HG02885 (cell line): ENCODE data around the gene FGR.

ENCODE experiments used
- ATAC-seq: cut with Tn5 transposase; IDR thresholded peaks from one replicate; pipeline ENCODE4 v1.9.1; 2021; ENCODE audit warnings: mild to moderate bottlenecking; ENCODE audit not compliant: unreplicated experiment, poor library complexity

Gene FGR

GRCh38 chr1:27592931-27593677 is 41.9 kb downstream of the FGR start:
- ATAC-seq: no peak

- ATAC-seq: no peak
Measured at GRCh38 chr1:27592232-27592930, 42.6 kb downstream of the FGR start.

- no peak for ATAC-seq
Measured at GRCh38 chr1:27591622-27592021, 43.4 kb downstream of the FGR start.

DNA sequence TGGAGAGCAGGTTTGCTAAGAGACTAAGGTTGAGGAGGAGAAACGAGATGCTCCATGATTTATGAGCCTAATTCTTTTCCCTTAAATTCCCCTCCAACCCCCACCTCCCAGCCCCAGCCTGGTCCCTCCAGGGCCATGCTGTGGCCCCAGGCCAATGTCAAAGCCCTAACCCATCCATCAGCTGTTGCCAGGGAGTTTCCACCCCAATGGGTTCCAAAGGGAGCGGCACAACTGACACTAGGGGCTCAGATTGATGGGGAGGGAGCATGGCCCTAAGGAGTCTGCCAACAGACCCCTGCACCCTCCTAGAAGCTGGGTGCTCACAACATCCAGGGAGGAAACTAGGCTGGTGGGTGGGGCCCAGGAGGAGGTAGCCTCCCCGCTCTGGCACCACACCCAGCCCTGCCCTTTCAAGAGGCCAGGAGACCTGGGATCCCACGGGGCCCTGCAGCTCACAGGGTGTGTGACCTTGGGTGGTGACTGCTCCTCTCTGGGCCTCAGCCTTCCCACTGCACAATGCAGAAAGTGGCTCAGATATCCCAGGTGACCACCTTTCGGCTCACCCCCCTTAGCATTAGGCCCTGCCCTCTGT is 44.0 kb downstream of the FGR start:
- ATAC-seq: no peak

- ATAC-seq: no peak
Measured at GRCh38 chr1:27589841-27590426, 45.1 kb downstream of the FGR start.

- no peak for ATAC-seq
Measured at GRCh38 chr1:27589441-27589840, 45.5 kb downstream of the FGR start.

- no peak for ATAC-seq
Measured at GRCh38 chr1:27588256-27589232, 46.4 kb downstream of the FGR start.

DNA sequence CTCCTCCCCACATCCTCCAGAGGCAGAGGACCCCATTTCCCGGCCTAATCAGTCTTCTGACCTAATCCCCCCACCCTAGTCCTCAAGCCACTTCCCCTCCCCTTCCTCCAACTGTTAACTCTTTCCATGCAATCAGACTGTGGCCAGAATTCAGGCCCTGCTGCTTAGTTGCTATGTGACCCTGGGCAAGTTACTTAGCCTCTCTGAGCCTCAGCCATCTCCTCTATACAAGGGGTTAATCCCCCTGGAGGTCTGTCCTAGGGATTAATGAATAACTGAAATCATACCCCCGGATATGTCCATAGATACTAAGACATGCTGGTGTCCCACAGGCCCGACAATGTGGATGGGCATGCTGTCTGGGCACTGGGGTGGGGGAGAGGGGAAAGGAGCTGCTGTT is 49.3 kb downstream of the FGR start:
- no peak for ATAC-seq

- ATAC-seq: no peak
Measured at GRCh38 chr1:27584453-27584852, 50.5 kb downstream of the FGR start.

DNA sequence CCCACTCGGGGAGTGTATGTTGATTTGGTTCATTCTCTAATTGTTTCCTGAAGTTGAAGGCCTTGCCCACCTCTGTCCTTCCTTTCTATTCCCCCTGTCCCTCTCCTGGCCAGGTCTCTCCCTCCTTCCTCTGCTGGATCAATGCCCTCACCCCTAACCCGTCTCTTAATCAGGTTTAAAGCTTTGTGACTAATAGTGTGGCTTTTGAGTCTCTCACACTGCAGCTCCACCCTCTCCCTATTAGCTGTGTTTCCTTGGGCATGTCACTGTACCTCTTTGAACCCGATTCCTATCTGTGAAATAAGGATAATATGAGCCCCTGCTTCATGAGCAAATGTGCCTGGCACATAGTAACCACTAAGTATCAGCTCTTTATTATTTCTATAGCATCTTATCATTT is 51.5 kb downstream of the FGR start:
- ATAC-seq: no peak

DNA sequence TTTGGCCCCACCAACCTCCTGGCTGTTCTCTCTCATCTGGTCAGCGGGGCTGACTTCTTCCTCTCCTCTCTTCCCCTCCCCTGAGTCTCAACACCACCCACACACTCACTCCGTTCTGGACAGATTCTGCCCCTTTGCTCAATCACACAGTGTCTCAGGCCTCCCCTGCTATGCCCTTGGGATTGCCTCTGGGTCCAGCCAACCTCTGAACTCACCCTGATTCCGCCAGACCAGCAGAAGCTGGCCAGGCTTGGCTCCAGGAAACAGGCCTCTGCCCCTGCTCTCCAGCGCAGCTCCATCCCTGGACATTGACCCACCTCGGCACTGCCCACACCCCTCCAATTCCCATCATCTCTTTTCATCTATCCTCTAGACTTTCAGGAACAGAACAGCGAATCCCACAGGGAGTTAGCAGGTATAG is 53.2 kb downstream of the FGR start:
- no peak for ATAC-seq

GRCh38 chr1:27577504-27578188 is 57.3 kb downstream of the FGR start:
- ATAC-seq: no peak

DNA sequence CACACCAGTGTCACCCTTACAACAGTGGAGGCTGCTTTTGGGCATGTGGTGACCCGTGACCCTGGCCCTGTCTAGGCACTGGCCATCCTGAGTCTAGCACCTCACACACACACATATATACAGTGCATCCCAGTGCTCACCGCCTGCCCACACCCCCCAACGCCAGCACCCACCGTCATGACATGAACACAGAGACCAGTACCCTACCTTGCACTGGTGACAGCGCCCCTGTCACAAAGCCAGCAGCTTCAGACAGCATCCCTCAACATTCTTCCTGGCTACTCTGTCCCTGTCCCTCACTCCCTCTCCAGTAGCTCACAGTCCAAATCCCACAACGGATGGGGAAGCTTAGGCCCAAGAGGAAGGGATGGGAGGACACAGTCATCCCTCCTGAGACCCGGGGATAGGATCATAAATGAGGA is 58.2 kb downstream of the FGR start:
- no peak for ATAC-seq

DNA sequence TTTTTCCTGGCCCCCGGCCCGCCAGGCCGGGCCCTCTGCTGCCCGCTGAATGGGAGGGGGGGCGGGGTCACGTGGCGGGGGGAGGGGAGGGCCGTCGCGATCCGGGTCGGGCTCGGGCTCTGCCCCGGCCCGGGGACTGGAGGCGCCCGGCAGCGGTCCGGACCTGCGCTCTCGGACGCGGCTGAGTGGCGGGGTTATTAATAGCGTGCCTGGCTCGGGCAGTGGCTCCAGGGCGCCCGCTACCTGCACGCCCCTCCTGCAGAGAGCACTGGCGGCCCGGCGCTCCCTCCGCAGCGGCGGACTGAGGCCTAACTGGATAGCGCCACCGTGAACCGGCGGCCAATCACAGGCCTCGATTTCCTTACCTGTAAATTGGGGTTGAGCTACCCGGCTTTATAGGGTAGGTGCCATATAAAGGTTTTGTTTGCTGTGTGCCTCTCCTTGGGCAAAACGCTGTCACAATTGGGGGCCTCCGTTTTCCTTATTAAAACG is 59.1 kb downstream of the FGR start:
- ATAC-seq: no peak

- no peak for ATAC-seq
Measured at GRCh38 chr1:27574871-27575831, 59.8 kb downstream of the FGR start.

DNA sequence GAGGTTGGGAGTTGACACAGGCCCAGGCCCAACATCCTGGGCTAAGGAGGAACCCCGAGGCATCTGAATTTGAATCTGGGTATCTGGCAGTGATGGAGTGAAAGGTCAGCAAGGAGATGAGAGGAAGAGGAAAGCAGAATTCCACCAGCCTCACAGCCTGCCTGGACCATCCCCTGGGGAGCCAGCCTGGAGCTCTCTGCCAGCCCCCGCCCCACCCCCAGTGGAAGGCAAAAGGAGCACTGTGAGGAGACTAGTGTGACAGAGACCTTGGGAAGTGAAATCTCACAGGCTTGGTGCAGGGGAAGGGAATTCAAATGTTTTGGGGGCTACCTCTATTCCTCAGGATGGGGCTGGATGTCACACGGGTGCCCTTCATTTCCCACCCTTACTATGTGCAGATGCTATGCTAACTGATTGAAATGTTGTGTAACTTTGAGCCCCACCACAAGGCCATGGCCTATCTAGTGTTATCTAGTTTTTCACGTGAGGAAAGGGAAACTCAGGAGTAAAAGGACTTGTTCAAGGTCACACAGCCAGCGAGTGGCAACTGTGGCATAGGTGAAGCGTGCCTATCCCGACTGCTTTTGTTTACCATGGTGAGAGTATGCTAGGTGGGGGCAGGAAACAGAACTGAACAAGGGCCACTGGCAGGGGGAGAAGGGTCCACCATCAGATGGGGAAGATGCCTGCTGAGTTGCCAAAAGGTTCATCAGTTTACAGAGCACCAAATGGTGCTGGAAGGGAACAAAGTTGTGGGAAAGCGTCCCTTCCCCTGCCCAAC is 60.8 kb downstream of the FGR start:
- no peak for ATAC-seq

- ATAC-seq: no peak
Measured at GRCh38 chr1:27572679-27573426, 62.1 kb downstream of the FGR start.
